Prostate gland (tissue), 2 donors: ENCODE measurements around the gene TMPRSS4. TPM values are rescaled to one million over a fixed set of nuclear protein-coding genes. Genes with fewer than 3 reads are reported as not detected.

Source experiments
- DNase-seq: peaks from one replicate; pipeline ENCODE4 v3.0.0-alpha.2; 2019; ENCODE audit warnings: low spot score
- H3K27ac ChIP-seq, 2 donors: fragments of 200-600 bp; sonication (generic); 2 replicates each; pipeline ENCODE4 v1.5.1; 2017 to 2019
- H3K27me3 ChIP-seq: fragments of 200-600 bp; sonication (generic); replicated peaks from 2 replicates; pipeline ENCODE4 v1.5.1; 2019; ENCODE audit not compliant: insufficient read depth
- H3K36me3 ChIP-seq, 2 donors: fragments of 200-600 bp; sonication (generic); 1 replicate in 1 of 2; 2 replicates in 1 of 2; pipeline versions ENCODE4 v1.5.1 to v1.8.1; 2017 to 2019
- H3K4me1 ChIP-seq: fragments of 200-600 bp; sonication (generic); replicated peaks from 2 replicates; pipeline ENCODE4 v1.5.1; 2019
- H3K4me3 ChIP-seq, 2 donors: fragments of 200-600 bp; sonication (generic); 2 replicates each; pipeline ENCODE4 v1.5.1; 2017 to 2019
- H3K9me3 ChIP-seq: fragments of 200-600 bp; sonication (generic); 2 replicates; pipeline ENCODE4 v1.5.1; 2017
- POLR2A ChIP-seq: fragments of 450-650 bp; IDR thresholded peaks from one replicate; pipeline ENCODE4 v1.6.1; 2016; ENCODE audit warnings: antibody characterized with exemption, mild to moderate bottlenecking
- POLR2AphosphoS5 ChIP-seq: sonication (generic); formaldehyde crosslinking; IDR thresholded peaks from one replicate; pipeline ENCODE4 v1.6.1; 2017; ENCODE audit warnings: antibody characterized with exemption
- WGBS: methylation state at CpG from one replicate; pipeline ENCODE4 v1.1.5; 2018; 5-methylcytosine and 5-hydroxymethylcytosine counted together
- intact Hi-C: fragments of 100-400 bp; cut with DNase I; formaldehyde crosslinking; loops from one replicate; pipeline ENCODE4 v1.14.2; 2022
- total RNA-seq, 2 donors: library from RNA; depleted of rRNA; stranded (reverse); fragments of >200 nt; gene quantifications; one replicate each; pipeline ENCODE4 v1.1.0, GENCODE V29; 2016
- TF ChIP-seq, protein P1 (sequence below), 4 experiments: fragments of 200-600 bp in 2 of 4; fragments of 450-650 bp in 2 of 4; sonication (generic) in 2 of 4; IDR thresholded peaks; 1 replicate in 3 of 4; 2 replicates in 1 of 4; pipeline ENCODE4 v1.5.1; 2016 to 2019; ENCODE audit warnings: antibody characterized with exemption in 4 of 4, mild to moderate bottlenecking in 2 of 4, moderate library complexity in 2 of 4

The TMPRSS4 gene
- total RNA-seq, 2 donors from 2014 or later, result 1.5 to 6.4 TPM

DNA sequence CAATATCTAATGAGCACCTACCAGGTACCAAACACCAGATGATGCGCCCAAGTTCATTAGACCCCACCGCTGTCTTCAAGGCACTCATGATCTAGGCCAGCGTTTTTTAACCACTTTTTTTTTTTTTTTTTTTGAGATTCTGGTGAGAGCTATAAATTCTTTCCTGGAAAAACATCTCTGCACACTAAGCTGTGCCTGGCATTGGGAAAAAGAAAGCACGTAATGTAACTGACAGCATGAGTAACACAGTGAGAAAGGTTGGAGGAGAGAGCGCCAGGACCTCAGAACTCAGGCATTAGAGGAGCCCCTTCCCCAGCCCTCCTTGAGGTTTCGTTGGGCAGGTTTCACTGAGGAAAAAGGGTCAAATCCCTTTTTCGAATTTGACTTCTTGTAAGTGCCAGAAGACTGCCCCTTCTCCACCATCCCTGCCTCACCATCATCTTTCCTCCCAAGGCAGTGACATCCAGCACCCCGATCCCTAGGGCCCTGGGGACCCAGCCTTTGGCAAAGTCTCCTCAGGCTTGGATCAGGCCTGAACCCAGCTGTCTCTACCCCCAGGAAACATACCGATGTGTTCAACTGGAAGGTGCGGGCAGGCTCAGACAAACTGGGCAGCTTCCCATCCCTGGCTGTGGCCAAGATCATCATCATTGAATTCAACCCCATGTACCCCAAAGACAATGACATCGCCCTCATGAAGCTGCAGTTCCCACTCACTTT, 36.0 kb downstream of the TMPRSS4 start:
- intact Hi-C loops, result no loop called here
- Histone ChIP-seq H3K4me3 (no peak overlapping the region), H3K4me1 (no peaks in the 10 kb centered on the region), H3K27me3 (no peaks in the 10 kb centered on the region), H3K36me3 (no peaks in the 10 kb centered on the region), H3K27ac (no peak overlapping the region), H3K9me3 (no peaks in the 10 kb centered on the region)
- TF ChIP-seq POLR2A, result no peak
- no peak for TF ChIP-seq POLR2AphosphoS5
- TF ChIP-seq, protein P1, sequence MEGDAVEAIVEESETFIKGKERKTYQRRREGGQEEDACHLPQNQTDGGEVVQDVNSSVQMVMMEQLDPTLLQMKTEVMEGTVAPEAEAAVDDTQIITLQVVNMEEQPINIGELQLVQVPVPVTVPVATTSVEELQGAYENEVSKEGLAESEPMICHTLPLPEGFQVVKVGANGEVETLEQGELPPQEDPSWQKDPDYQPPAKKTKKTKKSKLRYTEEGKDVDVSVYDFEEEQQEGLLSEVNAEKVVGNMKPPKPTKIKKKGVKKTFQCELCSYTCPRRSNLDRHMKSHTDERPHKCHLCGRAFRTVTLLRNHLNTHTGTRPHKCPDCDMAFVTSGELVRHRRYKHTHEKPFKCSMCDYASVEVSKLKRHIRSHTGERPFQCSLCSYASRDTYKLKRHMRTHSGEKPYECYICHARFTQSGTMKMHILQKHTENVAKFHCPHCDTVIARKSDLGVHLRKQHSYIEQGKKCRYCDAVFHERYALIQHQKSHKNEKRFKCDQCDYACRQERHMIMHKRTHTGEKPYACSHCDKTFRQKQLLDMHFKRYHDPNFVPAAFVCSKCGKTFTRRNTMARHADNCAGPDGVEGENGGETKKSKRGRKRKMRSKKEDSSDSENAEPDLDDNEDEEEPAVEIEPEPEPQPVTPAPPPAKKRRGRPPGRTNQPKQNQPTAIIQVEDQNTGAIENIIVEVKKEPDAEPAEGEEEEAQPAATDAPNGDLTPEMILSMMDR (IDR thresholded peaks at IDR 0.05), result no peak
- WGBS, result 80% methylated on average over 11 of the region's 11 CpGs
- no peak for DNase-seq

DNA sequence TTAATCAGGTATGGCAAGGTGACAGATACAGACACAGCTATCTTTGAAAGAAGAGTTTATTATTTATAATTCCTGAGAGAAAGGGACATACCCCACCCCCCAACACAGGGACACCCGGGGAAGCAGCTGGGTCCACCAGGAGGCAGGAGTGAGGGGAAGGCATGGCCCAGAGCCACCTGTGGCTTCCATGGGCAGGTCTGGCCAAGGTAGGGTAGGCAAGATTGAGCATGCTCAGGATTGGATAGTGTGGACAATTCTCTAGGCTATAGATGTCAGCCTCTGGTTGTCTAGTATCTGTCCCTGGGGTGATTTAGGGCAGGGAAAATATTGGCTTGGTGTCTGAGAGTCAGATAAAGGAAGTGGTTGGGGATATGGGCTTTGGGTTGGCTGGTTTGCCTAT, 37.4 kb downstream of the TMPRSS4 start:
- Histone ChIP-seq H3K27ac (no peak overlapping the region), H3K4me1 (no peaks in the 10 kb centered on the region), H3K36me3 (no peaks in the 10 kb centered on the region), H3K4me3 (no peak overlapping the region), H3K27me3 (no peaks in the 10 kb centered on the region), H3K9me3 (no peaks in the 10 kb centered on the region)
- 30% methylated on average over 1 of the region's 1 CpG for whole genome bisulfite sequencing
- DNase-seq, result no peak
- intact Hi-C loops, result no loop called here
- TF ChIP-seq POLR2AphosphoS5, result no peak
- no peak for TF ChIP-seq POLR2A

DNA sequence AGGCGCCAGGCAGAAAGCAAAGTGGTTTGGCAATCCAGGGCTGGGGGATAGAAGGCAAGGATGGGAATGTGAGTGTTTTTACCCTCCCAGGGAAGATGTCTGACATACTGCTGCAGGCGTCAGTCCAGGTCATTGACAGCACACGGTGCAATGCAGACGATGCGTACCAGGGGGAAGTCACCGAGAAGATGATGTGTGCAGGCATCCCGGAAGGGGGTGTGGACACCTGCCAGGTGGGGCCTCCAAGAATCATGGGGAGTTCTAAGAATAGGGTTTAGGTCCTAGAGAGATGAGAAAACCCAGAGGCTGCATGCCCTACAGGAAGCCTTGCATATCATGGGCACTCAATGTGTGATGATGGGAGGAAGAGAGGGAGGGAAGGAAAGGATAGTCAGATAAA, 38.2 kb downstream of the TMPRSS4 start:
- H3K9me3 ChIP-seq, result no peaks in the 10 kb centered on the region
- H3K4me3 ChIP-seq, result no peak overlapping the region
- DNase-seq, result no peak
- H3K27ac ChIP-seq, result no peak overlapping the region
- 89% methylated on average over 7 of the region's 7 CpGs for WGBS
- TF ChIP-seq, protein P1 (IDR thresholded peaks at IDR 0.05), result no peak
- no peak for TF ChIP-seq POLR2A
- no peak for TF ChIP-seq POLR2AphosphoS5
- H3K27me3 ChIP-seq, result no peaks in the 10 kb centered on the region
- intact Hi-C loops, result no loop called here
- no peaks in the 10 kb centered on the region for H3K36me3 ChIP-seq
- no peaks in the 10 kb centered on the region for H3K4me1 ChIP-seq

DNA sequence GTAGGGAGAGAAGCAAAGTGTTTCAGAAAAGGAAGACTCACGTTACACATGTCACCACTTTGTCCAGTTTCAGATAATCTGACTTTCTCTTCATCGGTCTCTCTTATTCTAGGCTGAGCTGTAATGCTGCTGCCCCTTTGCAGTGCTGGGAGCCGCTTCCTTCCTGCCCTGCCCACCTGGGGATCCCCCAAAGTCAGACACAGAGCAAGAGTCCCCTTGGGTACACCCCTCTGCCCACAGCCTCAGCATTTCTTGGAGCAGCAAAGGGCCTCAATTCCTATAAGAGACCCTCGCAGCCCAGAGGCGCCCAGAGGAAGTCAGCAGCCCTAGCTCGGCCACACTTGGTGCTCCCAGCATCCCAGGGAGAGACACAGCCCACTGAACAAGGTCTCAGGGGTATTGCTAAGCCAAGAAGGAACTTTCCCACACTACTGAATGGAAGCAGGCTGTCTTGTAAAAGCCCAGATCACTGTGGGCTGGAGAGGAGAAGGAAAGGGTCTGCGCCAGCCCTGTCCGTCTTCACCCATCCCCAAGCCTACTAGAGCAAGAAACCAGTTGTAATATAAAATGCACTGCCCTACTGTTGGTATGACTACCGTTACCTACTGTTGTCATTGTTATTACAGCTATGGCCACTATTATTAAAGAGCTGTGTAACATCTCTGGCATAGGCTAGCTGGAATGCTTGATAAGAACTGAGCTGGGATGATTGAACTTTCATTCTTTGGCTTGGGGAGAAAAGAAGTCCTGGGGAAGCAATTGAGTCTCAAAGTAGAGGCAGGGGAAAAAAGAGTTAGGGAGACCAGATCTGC, 41.1 kb downstream of the TMPRSS4 start:
- no peak overlapping the region for H3K4me3 ChIP-seq
- TF ChIP-seq, protein P1 (IDR thresholded peaks at IDR 0.05), result no peak
- TF ChIP-seq POLR2AphosphoS5 (no peak), POLR2A (no peak)
- no peaks in the 10 kb centered on the region for H3K4me1 ChIP-seq
- H3K27ac ChIP-seq, result no peak overlapping the region
- no peaks in the 10 kb centered on the region for H3K9me3 ChIP-seq
- DNase-seq, result no peak
- H3K27me3 ChIP-seq, result no peaks in the 10 kb centered on the region
- no peaks in the 10 kb centered on the region for H3K36me3 ChIP-seq
- intact Hi-C loops, result no loop called here
- WGBS, result 75% methylated on average over 9 of the region's 9 CpGs

DNA sequence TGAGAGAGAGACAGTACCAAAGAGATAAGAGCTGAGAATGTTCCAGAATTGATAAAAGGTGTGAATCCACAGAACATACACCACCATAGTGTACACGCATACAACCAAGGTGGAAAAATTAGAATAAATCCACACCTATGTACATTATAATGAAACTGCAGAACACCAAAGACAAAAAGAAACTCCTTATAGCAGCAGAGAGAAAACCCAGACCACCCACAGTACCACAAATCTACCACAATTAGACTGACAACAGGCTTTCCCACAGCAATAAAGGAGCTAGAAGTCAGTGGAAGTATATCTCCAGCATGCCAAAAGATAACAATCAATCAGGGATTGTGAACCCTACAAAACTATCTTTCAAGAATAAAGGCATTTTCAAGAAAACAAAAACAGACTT, 43.9 kb downstream of the TMPRSS4 start:
- H3K4me1 ChIP-seq, result no peaks in the 10 kb centered on the region

More for the DNA sequence above, 43.9 kb downstream of the TMPRSS4 start:
- intact Hi-C loops, result no loop called here
- Histone ChIP-seq H3K9me3 (no peaks in the 10 kb centered on the region), H3K27me3 (no peaks in the 10 kb centered on the region), H3K27ac (no peak overlapping the region), H3K4me3 (no peak overlapping the region), H3K36me3 (no peaks in the 10 kb centered on the region)
- DNase-seq, result no peak
- TF ChIP-seq, protein P1 (IDR thresholded peaks at IDR 0.05), result no peak
- TF ChIP-seq POLR2AphosphoS5, result no peak
- TF ChIP-seq POLR2A, result no peak
- 91% methylated on average over 1 of the region's 1 CpG for WGBS
